Adrenal gland (tissue), 5 donors: ENCODE measurements around the gene C2orf78.

Experiments
- CTCF ChIP-seq, 6 experiments: fragments of 450-650 bp in 4 of 6; fragments of 200-600 bp in 2 of 6; sonication (generic) in 1 of 6; IDR thresholded peaks; 1 replicate in 5 of 6; 2 replicates in 1 of 6; pipeline versions ENCODE4 v1.5.1 to v1.8.0; 2016 to 2021; ENCODE audit warnings: antibody characterized with exemption in 6 of 6, mild to moderate bottlenecking in 2 of 6, moderate library complexity in 1 of 6
- POLR2A ChIP-seq, 2 donors: fragments of 450-650 bp; IDR thresholded peaks; one replicate each; pipeline ENCODE4 v1.6.1; 2017; ENCODE audit warnings: antibody characterized with exemption in 2 of 2, mild to moderate bottlenecking in 2 of 2, moderate library complexity in 1 of 2
- donor health status: DM: no; HTN: no; CAD: no.

- TF ChIP-seq CTCF (IDR thresholded peaks at IDR 0.05) (no peak), POLR2A (IDR thresholded peaks at IDR 0.05) (no peak)
Observed at GRCh38 chr2:73832930-73833329, 48.9 kb downstream of the C2orf78 start.
